Stimulated activated CD8-positive, alpha-beta memory T cell treated with anti-CD3 and anti-CD28 coated beads, Interleukin-4, amount 100 ng/mL, for 24 hours (primary cell): ENCODE results near the gene DMRT2.

Experiments used
- DNase-seq: peaks from one replicate; pipeline ENCODE4 v3.0.0-alpha.2; 2020; ENCODE audit warnings: low read depth

The DMRT2 gene

GRCh38 chr9:1047591-1048230 lies 2.4 kb upstream of the DMRT2 start:
- no peak for DNase-seq

DNA sequence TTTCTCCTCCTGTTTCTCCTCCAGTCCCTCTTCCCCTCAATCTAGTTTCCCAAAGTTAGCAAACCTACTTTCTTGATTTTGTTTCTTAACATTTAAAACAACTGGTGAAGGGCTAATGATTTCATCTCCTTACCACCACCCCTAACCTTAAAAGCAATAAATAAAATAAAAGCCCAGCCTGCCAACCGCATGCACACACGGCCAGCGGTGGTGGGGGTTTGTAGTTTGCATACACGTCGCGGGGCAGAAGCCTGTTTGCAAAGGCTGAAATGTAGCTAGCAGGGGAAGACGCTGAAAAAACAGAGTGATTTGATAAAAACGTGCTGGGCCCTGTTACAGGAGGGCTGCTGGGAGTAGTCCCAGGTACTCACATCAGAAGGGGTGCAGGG lies 1.9 kb upstream of the DMRT2 start:
- no peak for DNase-seq

GRCh38 chr9:1048811-1049210 lies 1.3 kb upstream of the DMRT2 start:
- no peak for DNase-seq

DNA sequence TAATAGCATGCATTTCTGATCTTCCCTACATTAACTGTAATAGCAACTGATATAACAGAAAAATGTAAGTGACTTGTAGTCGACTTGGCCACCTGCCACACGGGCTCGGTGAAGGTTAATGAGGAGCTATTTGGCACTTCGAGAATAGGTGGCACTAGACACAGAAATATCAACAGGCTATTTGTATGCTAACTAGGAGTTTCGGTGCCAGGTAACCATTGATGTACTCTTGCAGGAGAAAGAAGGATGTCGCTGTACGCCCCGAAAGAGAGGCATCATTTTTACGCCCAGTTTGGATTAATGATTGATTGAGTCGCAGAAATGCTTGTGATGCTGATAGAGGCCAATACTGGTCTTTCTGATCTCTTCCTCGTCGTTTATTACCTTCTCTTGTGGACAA lies 516 bp upstream of the DMRT2 start:
- no peak for DNase-seq

GRCh38 chr9:1051210-1051583 lies 1.0 kb downstream of the DMRT2 start:
- DNase-seq, result no peak

- no peak for DNase-seq
Measured at GRCh38 chr9:1051584-1052275, 1.6 kb downstream of the DMRT2 start.

GRCh38 chr9:1052365-1053281 lies 2.5 kb downstream of the DMRT2 start:
- no peak for DNase-seq

DNA sequence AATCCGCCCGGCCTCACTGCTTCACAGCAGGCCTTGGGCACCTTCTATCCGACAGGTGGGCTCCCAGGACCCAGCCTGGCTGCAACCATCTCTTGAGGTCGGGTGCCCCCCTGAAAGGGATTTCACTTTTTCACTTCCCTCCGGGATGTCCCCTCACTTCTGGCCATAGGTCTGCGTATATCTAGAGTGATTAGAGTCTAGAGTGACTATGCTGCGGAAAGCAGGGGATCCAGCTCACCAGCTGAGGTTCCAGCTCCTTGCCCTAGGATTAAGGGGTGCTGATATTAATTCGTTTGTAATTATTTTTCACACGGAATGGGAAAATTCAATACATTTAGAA lies 3.1 kb downstream of the DMRT2 start:
- DNase-seq, result no peak

GRCh38 chr9:1053986-1054425 lies 3.8 kb downstream of the DMRT2 start:
- DNase-seq, result no peak

- DNase-seq, result no peak
Measured at GRCh38 chr9:1055166-1055565, 5.0 kb downstream of the DMRT2 start.

DNA sequence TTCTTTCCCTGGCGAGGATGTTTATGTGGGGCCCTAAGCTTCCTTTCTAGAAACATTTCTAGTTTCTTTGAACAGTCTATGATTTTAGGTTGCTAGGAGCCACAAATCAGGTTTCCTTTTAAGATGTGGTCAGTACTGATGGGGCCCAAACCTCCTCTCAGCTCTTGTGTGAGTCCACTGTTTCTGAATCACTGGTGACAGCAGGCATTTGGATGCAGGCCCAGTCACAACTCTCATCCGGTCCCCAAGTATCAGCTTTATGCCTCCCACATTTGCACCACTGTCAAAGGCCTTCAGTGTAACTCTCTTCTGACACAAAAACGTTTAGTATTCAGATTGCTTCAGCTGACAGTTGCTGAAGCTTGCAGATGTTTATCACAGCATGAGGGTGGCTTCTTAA lies 7.8 kb downstream of the DMRT2 start:
- DNase-seq, result no peak

DNA sequence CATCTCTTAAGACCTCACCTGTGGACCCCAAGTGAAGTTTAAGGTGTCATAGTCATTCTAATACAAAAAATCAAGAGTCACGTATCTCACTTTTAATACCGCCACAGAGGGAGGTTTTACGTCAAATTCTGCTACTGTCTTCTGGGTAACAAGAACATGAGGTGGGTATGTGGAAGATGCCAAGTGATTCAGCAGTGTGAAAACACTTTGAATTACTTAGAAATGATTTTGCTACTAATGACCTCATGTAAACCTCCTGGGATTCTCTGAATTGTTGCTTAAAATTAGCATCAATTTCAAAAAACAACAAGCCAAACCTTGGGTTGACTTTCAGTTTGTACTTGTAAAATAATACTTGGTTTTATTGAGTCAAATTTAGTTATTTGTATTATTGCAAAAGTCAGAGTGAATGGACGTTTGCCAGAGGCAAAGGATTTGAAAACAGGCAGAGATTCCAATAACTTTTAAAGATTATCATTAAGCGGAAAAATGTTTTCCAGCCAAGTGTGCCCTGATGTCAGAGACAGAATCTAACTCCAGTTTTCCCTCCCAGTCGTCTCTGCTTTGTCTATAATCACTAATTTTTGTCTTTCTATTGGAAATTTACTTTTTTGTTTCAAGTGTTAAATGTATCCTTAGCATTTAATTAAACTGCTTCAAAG lies 8.8 kb downstream of the DMRT2 start:
- DNase-seq, result no peak

GRCh38 chr9:1065130-1065529 lies 15.0 kb downstream of the DMRT2 start:
- no peak for DNase-seq

- DNase-seq, result no peak
Measured at GRCh38 chr9:1070692-1071091, 20.5 kb downstream of the DMRT2 start.

DNA sequence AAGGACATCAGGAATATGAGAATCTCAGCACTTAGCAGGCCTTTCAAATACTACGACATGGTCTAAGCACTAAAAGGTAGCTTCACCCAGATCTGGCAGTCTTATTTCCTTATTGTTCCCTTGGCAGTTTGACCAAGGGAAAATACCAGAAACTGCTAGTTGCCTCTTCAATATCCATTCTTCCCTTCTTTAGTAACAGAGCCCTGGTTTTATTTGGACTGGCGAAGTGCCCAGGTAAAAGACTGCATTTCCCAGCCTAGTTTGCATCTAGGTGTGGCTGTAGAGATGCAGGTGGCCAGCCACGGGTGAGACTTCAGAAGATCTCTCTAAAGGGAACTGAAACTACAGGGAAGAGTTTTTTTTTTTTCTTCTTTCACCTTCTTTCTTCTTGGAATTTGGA lies 21.6 kb downstream of the DMRT2 start:
- no peak for DNase-seq

GRCh38 chr9:1073497-1073896 lies 23.3 kb downstream of the DMRT2 start:
- DNase-seq, result no peak

- DNase-seq, result no peak
Measured at GRCh38 chr9:1077616-1078015, 27.5 kb downstream of the DMRT2 start.

GRCh38 chr9:1083325-1083913 lies 33.3 kb downstream of the DMRT2 start:
- no peak for DNase-seq

GRCh38 chr9:1085086-1085485 lies 34.9 kb downstream of the DMRT2 start:
- DNase-seq, result no peak

DNA sequence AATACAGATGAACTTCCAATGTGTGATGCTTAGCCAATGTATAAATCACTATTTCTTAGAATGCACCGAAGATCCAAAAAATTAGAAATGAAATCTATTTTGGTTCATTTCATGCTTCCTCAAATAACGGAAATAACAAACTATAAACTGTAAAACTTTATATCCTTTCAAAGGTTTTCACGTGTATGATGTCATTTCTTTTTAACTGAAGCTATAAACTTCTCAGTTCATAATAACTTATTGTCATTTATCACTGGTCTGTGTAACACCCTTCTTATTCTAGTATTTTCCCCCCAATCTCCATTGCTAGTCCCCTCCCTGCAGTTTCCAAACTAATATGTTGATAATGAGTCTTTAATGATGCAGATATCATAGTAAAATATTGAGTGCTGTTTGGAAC lies 36.4 kb downstream of the DMRT2 start:
- no peak for DNase-seq

DNA sequence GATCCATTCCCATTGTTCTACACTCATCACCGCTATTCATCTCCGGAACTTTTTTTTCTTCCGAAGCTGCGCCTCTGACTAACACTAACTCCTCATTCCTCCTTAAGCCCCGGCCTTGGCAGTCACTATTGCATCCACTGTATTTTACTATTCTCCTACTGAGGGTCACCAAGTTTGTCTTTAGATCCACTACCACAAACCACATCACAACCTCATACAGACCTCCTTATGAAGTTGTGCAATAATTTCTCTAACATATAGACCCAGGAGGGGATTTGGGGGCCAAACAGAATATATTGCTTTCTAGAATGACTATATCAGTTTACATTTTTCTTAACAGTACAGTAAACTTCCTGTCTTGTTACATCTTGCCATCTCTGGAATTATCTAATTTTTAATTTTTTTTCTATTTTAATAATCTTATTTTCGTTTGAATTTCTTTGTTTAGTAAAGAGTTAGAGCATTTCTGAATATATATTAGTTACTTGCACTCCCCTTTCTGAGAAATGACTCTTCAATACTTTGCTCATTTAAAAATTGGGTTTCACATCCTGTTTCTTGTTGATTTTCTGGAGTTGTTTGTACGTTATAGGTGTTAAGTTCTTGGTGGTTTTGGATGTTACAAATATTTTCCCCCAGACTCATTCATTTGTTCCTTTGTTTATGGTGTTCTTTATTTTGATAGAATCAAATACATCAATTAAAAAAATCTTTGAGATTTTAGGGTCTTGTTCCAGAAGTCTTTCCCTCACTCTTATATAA lies 37.1 kb downstream of the DMRT2 start:
- DNase-seq, result no peak
